Osteoblast (primary cell): ENCODE data around the gene CDKN2B-AS1. TPM values are rescaled to one million over a fixed set of nuclear protein-coding genes. Genes with fewer than 3 reads are reported as not detected.
A peak's percentile ranks its signal among the peaks of the same experiment; 100 is the strongest.

Source experiments
- DNase-seq: peaks from one replicate; pipeline ENCODE4 v3.0.0; 2011; ENCODE audit warnings: low spot score, mixed read lengths; ENCODE audit not compliant: insufficient read length; ENCODE audit errors: missing footprints
- H2AFZ ChIP-seq: 2 replicates; pipeline ENCODE4 v1.6.0; 2011; ENCODE audit warnings: mild to moderate bottlenecking, low read length
- H3K27ac ChIP-seq: 2 replicates; pipeline ENCODE4 v1.5.1; 2011; ENCODE audit warnings: mild to moderate bottlenecking, low read depth, low read length, moderate library complexity
- H3K27me3 ChIP-seq: 2 replicates; pipeline ENCODE4 v1.6.0; 2012; ENCODE audit warnings: mild to moderate bottlenecking, control low read depth, inconsistent platforms, low read length, moderate library complexity; ENCODE audit not compliant: insufficient read depth
- H3K36me3 ChIP-seq: 2 replicates; pipeline ENCODE4 v1.5.1; 2011; ENCODE audit warnings: mild to moderate bottlenecking, low read length, control low read depth, moderate library complexity; ENCODE audit not compliant: insufficient read depth
- H3K4me1 ChIP-seq: 2 replicates; pipeline ENCODE4 v1.5.1; 2011; ENCODE audit warnings: mild to moderate bottlenecking, low read length, control low read depth, moderate library complexity; ENCODE audit not compliant: insufficient read depth
- H3K4me2 ChIP-seq: 2 replicates; pipeline ENCODE4 v1.6.0; 2011; ENCODE audit warnings: mild to moderate bottlenecking, low read length; ENCODE audit not compliant: insufficient read depth
- H3K4me3 ChIP-seq: fragments of 200-600 bp; sonication (generic); 3 replicates; pipeline ENCODE4 v1.5.1; 2012; ENCODE audit warnings: mild to moderate bottlenecking, low read length, inconsistent platforms; ENCODE audit not compliant: insufficient read depth
- H3K79me2 ChIP-seq: 2 replicates; pipeline ENCODE4 v1.6.0; 2012; ENCODE audit warnings: mild to moderate bottlenecking, low read length, control low read depth, inconsistent platforms; ENCODE audit not compliant: insufficient read depth
- H3K9me3 ChIP-seq: 2 replicates; pipeline ENCODE4 v1.5.1; 2011; ENCODE audit warnings: low read depth, low read length, control low read depth
- H4K20me1 ChIP-seq: 2 replicates; pipeline ENCODE4 v1.6.0; 2012; ENCODE audit warnings: mild to moderate bottlenecking, low read length, control low read depth; ENCODE audit not compliant: insufficient read depth
- CTCF ChIP-seq: IDR thresholded peaks from 2 replicates; pipeline ENCODE4 v1.5.1; 2011; ENCODE audit warnings: mild to moderate bottlenecking, low read depth, low read length, moderate library complexity; ENCODE audit errors: extremely low read depth
- total RNA-seq: library from RNA; depleted of rRNA; stranded (reverse); fragments of >200 nt; gene quantifications from 2 replicates; pipeline ENCODE4 v1.2.3, GENCODE V29; 2012

Gene CDKN2B-AS1
- total RNA-seq, 1 donor = 15.2 TPM

GRCh38 chr9:21983561-21983935 is 11.0 kb upstream of the CDKN2B-AS1 start:
- Histone ChIP-seq H3K27me3 (peaks cover 14% of the 10 kb centered on the region), H3K9me3 (no peaks in the 10 kb centered on the region), H3K27ac (no peak overlapping the region), H2AFZ (no peak overlapping the region), H3K79me2 (no peaks in the 10 kb centered on the region), H3K4me3 (no peak overlapping the region), H3K36me3 (no peaks in the 10 kb centered on the region), H3K4me2 (no peak overlapping the region), H3K4me1 (peaks cover 8% of the 10 kb centered on the region), H4K20me1 (no peaks in the 10 kb centered on the region)
- no peak for DNase-seq
- no peak for TF ChIP-seq CTCF

- Histone ChIP-seq H4K20me1 (no peaks in the 10 kb centered on the region), H3K79me2 (no peaks in the 10 kb centered on the region), H3K4me3 (no peak overlapping the region), H3K4me1 (peaks cover 8% of the 10 kb centered on the region), H3K27ac (no peak overlapping the region), H2AFZ (no peak overlapping the region), H3K27me3 (peaks cover 9% of the 10 kb centered on the region), H3K9me3 (no peaks in the 10 kb centered on the region), H3K4me2 (no peak overlapping the region), H3K36me3 (no peaks in the 10 kb centered on the region)
- TF ChIP-seq CTCF = no peak
- no peak for DNase-seq
Measured at GRCh38 chr9:21984101-21984500, 10.5 kb upstream of the CDKN2B-AS1 start.

GRCh38 chr9:21985964-21986667 is 8.5 kb upstream of the CDKN2B-AS1 start:
- no peaks in the 10 kb centered on the region for H4K20me1 ChIP-seq
- H3K4me1 ChIP-seq = peaks cover 13% of the 10 kb centered on the region
- no peak for TF ChIP-seq CTCF
- DNase-seq = no peak
- H3K79me2 ChIP-seq = peaks cover 11% of the 10 kb centered on the region
- H3K36me3 ChIP-seq = no peaks in the 10 kb centered on the region
- H2AFZ ChIP-seq = no peak overlapping the region
- no peaks in the 10 kb centered on the region for H3K9me3 ChIP-seq
- peak overlapping the region; percentile 84 for H3K4me2 ChIP-seq
- H3K27me3 ChIP-seq = no peaks in the 10 kb centered on the region
- no peak overlapping the region for H3K4me3 ChIP-seq
- peak overlapping the region; percentile 92 for H3K27ac ChIP-seq

- Histone ChIP-seq H3K36me3 (no peaks in the 10 kb centered on the region), H3K4me3 (peak overlapping the region; percentile 64), H3K79me2 (peaks cover 24% of the 10 kb centered on the region), H3K27ac (peak overlapping the region; percentile 92), H4K20me1 (no peaks in the 10 kb centered on the region), H3K9me3 (no peaks in the 10 kb centered on the region), H2AFZ (peak overlapping the region; percentile 88), H3K4me2 (peak overlapping the region; percentile 84), H3K4me1 (peaks cover 22% of the 10 kb centered on the region), H3K27me3 (no peaks in the 10 kb centered on the region)
- DNase-seq = no peak
- no peak for TF ChIP-seq CTCF
Measured at GRCh38 chr9:21988056-21988990, 6.3 kb upstream of the CDKN2B-AS1 start.
